Measurements from ENCODE around the gene KCNQ1.

KCNQ1 gene

DNA sequence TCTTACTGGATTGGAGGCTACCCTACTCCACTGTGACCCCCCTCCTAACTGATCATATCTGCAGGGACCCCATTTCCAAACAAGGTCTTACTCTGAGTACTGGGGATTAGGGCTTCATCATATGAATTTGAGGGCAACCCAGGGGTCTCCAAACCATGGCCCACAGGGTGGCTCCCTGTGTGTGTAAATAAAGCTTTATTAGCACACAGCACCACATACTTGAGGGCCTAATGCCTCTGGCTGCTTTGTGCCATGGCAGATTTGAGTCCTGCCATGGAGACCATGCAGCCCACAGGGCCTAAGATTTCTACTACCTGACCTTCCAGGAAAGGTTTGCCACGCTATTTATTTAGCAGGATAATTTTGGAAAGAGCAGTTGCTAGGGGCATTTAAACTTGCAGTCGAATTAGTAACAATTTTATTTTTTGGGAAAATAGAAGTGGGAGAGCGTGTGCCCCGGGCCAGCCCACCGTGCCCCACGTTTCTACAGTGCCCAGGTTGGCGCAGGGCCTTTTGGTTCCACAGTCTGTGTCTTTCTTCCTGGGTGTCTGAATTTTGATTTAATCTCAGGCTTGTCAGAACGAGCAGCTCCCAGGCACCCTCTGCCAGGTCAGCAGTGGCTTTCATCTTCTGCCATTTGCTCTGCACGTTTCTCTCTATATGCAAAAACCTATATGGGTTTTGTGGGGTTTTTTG is 92.3 kb downstream of the KCNQ1 start:
- H3K4me3 ChIP-seq (ENCODE audit: low read length), result no peak overlapping the region
- no peak for DNase-seq (ENCODE audit: low read depth, low spot score)

DNA sequence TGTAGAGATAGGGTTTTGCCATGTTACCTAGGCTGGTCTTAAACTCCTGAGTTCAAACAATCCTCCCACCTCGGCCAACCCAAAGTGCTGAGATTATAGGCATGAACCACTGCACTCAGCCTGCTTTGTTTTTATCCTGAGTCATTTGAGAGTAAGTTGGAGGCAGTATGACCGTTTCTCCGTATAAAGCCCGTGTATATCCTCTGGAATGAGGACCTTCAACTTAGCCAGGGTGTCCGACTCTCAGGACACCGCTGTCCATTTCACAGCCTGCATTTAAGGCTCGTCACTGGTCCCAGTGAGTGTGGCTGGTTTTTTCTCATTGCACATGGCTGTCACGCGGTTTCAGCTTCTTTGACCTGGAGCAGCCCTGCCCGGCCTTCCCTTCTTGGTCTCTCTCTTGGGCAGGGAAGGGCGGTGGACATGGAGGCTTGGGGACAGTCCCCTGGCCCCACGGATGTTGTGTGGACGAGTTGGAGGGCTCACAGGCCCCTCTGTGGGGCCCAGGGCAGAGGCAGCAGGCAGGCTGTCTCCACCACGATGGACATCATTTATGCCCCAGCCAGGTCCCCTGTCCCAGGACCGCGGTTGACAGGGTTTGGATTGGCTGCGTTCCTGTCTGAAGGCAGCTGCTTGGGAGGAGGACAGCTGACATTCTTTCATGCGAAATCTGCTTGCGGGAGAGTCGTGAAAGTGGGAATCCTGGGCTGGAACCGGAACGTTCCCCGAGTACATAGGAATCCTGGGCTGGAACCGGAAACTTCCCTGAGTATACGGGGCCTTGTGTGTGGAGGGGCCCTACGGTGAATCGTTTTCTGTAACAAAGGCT is 93.3 kb downstream of the KCNQ1 start:
- no peak for DNase-seq (ENCODE audit: low read depth, low spot score)
- H3K4me3 ChIP-seq (ENCODE audit: low read length), result no peak overlapping the region

DNA sequence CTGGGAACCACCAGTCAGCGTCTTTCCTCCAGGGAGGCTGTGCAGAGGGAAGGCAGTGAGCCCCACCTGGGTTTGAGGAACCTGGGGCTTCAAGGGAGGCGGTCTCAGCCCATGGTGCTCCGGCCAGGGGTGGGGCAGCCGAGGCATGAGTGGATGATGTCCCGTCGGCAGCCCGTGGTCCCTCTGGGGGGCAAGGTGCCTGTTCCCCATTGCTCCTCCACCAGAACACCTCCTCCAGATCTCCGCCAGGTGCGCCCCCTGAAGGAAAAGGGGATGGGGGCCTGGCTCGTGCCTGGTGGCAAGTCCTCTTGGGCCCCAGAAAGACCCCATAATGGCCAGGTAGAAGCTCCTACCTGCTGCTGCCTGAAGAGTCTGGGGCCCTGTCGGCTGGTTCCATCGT is 94.1 kb downstream of the KCNQ1 start:
- no peak overlapping the region for H3K4me3 ChIP-seq (ENCODE audit: low read length)
- DNase-seq (ENCODE audit: low read depth, low spot score), result no peak

DNA sequence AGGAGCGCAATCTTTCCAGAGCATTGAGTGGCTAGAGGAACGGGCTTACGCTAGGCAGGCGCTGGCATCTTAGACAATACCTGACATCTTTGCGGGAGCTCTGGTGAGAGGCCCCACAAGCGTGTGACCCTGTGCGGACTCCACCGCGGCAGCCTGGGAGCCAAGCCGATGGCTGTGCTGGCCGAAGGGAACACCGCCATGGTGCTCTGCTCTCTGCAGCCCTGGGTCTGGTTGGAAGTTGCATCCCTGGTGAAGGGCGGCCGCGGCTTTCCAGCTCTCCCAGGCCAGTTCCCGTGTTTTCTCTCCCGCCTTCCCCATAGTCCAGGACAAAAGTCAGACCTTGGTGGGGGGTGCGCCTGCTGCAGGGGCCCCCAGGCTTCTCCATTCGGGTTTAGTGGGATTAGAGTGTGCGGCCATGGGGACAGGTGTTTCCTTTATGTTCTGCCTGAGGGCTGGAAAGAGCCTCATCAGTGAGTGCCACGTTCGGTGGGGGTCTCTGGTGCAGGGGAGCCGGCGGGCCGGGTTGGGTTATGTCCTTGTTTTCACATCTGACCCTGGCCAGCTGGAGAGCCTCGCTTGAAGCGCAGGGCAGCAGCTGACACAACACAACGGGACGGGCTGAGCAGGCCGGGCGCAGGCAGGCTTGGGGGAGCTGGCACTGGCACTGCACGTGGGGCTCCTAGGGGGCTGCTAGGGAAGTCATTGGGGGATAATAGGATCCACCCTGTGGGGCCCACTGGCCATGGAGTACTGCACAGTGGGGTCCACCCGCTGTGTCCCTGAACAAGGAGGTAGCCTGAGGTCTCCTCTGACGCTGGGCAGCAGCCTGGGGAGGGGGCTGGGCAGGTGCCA is 94.8 kb downstream of the KCNQ1 start:
- no peak overlapping the region for H3K4me3 ChIP-seq (ENCODE audit: low read length)
- no peak for DNase-seq (ENCODE audit: low read depth, low spot score)

DNA sequence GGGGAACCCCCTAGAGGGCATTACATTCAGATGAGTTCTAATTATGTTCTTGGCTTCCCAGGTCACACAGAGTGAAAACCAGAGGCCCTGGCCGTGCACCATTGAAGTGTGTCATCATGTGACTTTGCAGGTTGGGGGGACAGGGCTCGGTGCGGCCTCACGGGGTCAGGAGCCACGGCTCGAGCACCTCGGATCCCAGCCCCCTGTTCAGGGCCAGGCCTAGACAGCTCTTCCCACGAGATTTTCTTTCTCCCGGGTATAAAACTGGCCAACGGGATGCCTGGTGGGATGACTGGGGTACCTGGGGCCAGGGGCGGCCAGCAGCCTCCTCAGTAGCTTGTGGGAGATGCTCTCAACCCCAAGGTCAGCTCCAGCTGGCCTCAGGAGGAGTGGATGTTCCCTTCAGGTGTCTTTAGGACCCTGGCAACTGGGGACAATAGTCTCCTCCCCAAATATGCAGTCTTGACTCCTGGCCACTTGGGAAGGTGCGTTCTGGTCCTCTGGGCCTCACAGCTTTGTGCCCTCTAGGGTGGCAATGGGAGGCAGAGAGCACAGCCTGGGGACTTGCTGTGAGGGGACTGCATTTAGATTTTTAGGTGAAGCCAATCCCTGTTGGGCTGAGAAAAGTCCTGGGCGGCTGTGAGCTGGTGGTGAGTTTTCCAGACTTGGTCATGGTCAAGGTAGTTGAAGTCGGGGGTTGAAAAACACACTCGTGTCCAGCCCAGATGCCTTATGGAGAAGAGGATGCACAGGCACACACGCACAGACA is 95.6 kb downstream of the KCNQ1 start:
- DNase-seq (ENCODE audit: low read depth, low spot score), result no peak
- no peak overlapping the region for H3K4me3 ChIP-seq (ENCODE audit: low read length)

DNA sequence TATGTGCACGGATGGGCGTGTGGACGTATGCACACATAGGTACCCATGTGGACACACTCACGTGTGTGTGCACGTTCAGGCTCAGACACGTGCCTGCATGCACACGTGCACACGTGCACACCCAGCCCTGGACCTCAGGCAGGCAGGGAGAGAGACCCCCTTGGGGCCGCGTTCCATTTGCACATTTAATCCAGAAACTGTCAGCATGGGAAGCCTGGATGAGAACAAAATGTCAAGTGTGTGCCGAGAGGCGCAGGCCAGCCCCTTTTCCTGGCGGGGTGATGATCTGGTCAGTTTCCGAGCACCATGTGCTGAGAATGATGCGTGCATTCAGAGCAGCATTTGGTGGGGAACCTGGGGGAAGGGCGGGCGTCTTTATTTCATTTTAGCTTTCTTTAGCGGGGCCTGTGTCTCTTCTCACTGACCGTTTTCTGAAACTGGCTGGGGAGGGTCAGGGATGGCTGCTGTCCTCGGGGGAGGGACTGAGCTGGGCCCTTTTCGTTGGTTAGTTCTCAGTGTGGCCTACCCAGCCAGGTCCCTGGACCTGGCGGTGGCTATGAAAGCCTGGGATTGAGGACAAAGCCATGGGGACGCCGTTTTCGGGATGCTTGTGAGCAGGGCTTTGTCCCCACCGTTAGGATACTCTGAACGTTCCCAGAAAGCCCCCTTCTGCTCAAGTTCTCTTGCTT is 96.3 kb downstream of the KCNQ1 start:
- H3K4me3 ChIP-seq (ENCODE audit: low read length), result no peak overlapping the region
- no peak for DNase-seq (ENCODE audit: low read depth, low spot score)

DNA sequence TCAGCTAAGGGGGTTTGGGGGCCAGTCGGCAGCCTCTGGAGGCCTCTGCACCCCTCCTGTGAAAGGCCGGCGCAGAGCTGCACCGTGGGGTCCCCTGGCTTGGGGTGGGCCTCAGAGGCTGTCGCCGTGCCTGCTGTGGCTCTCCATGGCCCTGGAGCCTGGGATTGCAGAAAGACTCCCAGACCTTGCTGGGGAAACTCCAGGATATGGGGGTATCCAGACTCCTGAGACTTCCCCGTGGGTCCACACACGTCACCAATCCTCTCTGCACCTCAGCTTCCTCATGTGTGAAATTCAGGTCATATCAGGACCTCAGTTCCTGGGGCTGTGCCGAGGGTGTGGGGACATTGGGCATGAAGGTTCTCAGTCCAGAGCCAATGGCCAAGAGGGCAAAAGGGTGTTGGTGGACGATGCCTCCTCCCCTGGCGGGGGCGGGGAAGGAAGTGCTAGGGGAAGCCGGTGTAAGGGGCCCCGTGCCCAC is 97.1 kb downstream of the KCNQ1 start:
- no peak for DNase-seq (ENCODE audit: low read depth, low spot score)
- H3K4me3 ChIP-seq (ENCODE audit: low read length), result no peak overlapping the region

DNA sequence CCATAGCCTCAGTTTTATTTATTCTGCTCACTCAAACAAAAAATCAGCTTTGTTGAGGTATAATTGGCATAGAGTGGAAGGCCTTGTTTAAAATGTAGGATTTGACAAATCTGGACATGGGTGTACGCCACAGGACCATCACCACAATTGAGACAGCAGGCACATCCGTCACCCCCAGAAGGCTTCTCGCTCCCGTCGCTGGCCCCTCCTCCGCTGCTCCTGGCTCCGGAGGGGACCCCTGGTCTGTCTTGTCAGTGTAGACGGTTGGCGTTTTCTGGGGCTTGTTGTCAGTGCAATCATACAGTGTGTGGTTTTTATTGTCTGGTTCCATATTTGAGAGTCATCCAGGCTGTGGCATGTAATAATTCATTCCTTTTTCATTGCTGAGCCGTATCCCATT is 97.6 kb downstream of the KCNQ1 start:
- DNase-seq (ENCODE audit: low read depth, low spot score), result no peak
- H3K4me3 ChIP-seq (ENCODE audit: low read length), result no peak overlapping the region

DNA sequence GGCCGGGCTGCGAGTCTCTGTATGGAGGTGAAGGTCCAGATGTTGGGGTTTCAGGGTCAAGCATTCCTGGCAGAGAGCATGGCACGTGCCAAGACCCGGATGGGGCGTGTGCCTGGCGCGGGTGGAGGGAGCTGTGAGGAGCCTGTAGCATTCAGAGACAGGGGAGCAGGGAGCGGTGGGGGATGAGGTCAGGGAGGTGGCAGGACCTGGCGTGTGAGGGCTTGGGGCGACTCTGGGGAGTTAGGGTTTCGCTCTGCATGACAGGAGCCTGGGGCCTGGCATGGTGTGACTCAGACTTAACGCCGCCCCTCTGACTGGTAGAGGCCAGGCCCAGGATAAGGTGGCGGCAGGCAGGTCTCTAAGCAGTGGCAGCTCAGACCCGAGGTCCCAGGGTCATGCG is 103.0 kb downstream of the KCNQ1 start:
- H3K4me3 ChIP-seq (ENCODE audit: low read length), result no peak overlapping the region
- DNase-seq (ENCODE audit: low read depth, low spot score), result no peak

DNA sequence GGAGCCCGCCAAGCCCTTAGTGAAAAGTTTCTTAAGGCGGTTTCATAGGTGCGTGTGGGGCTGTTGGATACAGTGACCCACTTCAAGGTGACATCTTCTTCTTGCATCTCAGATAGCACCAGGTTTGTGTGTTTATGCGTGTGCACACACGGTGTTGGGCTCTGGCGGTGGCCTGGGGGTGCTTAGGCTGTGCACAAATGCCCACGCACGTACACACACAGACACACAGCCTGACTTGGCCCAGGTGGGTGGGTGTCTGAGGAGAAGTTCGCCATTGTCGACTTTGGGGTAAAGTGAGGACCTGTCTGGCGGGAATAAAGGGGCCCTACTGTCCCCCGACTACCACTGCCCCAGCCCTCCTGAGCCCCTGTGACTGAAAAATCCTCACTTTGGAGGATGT is 103.8 kb downstream of the KCNQ1 start:
- no peak for DNase-seq (ENCODE audit: low read depth, low spot score)
- no peak overlapping the region for H3K4me3 ChIP-seq (ENCODE audit: low read length)

DNA sequence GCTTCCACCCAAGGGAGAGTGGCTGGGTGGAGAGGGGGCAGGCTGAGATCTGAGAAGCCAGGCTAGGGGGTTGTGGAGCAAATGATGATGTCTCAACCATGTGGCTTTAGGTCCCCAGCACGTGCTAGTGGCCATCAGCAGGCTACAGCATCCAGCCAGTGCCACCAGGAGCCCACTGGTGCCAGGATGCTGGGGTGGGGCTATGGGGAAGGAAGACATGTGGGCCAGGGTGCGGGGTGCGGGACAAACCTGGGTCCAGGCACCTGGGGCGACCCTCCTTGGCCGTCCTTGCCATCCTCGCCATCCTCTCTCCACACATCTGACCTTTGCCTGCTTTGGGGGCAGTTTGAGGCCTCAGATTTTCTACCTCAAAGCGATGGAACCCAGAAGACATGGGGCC is 104.3 kb downstream of the KCNQ1 start:
- no peak overlapping the region for H3K4me3 ChIP-seq (ENCODE audit: low read length)
- DNase-seq (ENCODE audit: low read depth, low spot score), result no peak

DNA sequence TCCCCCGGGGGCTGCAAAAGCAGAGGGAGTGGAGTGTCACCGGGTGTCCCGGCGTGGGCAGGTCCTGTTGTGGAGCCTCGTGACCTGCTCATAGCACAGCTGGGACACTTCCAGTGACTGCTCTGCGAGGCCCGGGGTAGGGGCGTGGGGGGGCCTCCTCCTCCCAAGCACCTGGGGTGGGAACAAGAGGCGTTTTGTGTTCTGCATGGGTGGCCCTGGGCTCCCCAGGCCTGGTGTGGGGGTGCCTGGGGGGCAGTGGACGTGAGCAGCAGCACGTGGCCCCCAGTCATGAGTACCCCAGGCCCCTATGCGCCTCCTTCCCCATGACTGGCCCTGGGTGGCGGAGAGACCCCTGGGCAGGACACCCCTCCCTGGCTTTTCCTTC is 104.7 kb downstream of the KCNQ1 start:
- DNase-seq (ENCODE audit: low read depth, low spot score), result no peak
- H3K4me3 ChIP-seq (ENCODE audit: low read length), result no peak overlapping the region

DNA sequence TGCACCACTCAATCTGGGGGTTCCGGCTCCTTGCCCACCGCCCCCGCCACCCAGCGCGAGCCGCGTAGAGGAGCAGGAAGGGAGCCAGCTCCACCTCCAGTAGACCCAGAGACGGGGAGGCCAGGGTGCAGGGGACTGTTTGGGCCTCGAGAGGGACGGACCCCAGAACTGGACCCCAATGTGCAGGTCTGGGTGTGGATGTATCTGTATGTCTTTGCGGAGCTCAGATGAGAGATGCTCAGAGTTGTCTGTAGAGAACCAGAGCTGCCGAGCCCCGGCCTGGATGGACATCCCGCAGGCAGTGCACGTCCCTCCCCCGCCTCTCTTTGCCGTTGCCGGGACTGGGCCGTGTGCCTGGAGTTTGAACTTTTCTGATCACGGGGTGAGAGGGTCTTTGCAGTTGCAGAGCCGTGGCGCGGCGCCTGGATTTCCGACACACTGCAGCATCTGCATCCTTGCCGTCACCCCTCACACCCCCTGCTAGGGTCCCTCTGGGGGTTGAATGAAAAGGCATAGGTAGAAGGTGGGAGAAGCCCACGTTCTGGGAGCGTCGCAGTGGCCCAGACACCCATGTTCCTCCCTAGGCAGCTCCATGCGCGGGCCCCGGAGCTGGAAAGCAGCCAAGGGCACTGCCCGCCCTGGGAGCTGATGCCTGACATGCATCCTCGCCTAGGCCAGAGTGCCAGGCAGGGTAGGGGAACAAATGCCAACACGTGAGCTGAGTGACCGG is 105.2 kb downstream of the KCNQ1 start:
- no peak overlapping the region for H3K4me3 ChIP-seq (ENCODE audit: low read length)
- DNase-seq (ENCODE audit: low read depth, low spot score), result no peak

DNA sequence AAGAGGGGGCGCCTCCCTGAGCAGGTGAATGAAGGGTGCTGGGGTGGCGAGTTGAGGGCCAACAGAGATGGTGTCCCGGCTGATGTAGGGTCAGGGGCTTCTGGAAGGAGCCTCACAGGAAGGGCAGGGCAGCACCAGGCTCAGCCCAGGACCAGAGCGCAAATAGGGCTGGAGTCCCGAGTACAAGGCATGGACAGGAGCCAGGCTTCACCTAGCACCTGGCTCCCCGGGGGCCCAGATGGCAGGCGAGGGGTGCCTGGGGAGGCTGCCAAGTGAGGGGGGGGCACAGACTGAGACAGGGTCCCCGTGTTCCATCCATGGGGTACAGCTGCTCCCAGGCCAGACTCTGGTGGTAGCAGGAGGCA is 105.8 kb downstream of the KCNQ1 start:
- H3K4me3 ChIP-seq (ENCODE audit: low read length), result no peak overlapping the region
- no peak for DNase-seq (ENCODE audit: low read depth, low spot score)

DNA sequence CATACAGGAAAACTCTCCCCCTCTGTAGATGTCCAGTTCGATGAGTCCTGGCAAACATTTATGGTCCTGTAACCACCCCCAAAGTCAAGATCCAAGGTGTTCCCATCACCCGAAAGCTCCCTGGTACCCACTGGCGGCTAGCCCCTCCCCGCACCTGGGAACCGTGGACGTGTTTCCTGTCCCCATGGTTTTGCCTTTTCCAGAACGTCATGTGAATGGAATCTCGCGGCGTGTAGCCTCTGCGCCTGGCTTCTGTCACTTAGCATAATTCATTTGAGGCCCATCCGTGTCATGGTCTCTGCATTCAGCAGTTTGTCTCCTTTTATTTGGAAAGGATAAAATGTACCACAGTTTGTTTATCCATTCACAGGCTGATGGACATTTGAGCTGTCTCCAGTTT is 106.3 kb downstream of the KCNQ1 start:
- DNase-seq (ENCODE audit: low read depth, low spot score), result no peak
- no peak overlapping the region for H3K4me3 ChIP-seq (ENCODE audit: low read length)

DNA sequence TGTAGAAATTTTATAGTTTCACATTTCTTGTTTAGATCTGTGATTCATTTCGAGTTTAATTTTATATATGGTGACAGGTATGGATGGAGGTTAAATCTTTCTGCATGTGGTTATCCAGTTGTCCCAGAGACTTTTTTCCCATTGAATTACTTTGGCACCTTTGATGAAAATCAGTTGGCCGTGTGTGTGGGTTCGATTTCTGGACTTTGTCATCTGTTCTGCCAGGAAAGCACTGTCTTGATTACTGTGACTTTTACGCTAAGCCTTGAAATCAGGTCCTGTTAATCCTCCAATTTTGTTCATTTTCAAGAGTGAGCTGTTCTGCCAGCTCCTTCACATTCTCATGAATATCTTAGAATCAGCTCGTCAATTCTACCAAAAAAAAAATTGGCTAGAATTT is 107.4 kb downstream of the KCNQ1 start:
- H3K4me3 ChIP-seq (ENCODE audit: low read length), result no peak overlapping the region
- no peak for DNase-seq (ENCODE audit: low read depth, low spot score)

DNA sequence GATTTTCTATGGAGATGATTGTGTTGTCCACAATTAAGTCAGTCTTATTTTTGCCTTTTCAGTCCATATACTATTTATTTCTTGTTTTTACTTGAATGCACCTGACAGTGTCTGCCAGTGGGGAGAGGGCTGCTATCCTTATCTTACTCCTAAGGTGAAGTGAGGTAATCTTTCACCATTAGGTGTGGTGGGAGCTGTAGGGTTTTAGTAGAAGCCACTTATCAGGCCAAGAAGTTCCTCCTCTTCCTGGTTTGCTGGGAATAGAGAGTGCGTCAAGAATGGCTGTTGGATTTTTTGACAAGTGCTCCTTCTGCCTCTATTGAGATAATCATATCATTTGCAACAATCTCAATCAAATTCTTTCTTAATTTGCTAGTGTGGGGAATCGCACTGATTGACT is 108.4 kb downstream of the KCNQ1 start:
- H3K4me3 ChIP-seq (ENCODE audit: low read length), result no peak overlapping the region
- DNase-seq (ENCODE audit: low read depth, low spot score), result no peak

DNA sequence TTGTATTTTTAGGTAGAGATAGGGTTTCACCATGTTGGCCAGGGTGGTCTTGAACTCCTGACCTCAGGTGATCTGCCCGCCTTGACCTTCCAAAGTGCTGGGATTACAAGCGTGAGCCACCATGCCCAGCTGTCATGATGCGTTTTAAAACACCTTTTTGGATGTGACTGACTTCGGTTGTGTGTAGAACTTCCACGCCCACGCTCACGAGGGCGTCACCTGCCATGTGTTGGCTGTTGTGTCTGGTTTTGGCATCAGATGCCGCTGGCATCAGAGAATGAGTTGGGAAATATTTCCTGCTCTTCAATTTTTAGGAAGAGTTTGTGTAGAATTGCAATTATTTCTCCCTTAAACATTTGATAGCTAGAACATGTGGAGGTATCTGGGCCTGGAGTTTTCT is 109.1 kb downstream of the KCNQ1 start:
- H3K4me3 ChIP-seq (ENCODE audit: low read length), result no peak overlapping the region
- no peak for DNase-seq (ENCODE audit: low read depth, low spot score)
